Measurements from ENCODE around the gene UBE3C.
A peak's percentile ranks its signal among the peaks of the same experiment; 100 is the strongest.
"Not testable (repeated sequence)": the region's sequence is repeated elsewhere in the genome, so short reads cannot be mapped to it uniquely, and the experiment has no call there.

The UBE3C gene

DNA sequence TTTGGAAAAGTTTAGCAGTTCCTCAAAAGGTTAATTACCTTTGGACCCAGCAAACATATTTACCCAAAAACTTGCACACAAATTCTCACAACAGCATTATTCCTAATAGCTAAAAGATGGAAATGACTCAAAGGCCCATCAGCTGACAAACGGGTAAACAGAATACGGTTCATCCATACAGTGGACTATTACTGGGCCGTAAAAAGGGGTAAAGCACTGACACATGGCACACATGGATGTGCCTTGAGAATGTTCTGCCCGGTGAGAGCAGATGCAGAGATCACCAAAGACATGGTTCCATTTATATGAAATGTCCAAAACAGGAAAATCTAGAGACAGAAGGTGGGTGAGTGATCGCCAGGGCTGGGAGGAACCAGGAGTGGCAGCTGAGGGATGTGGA is 102.9 kb downstream of the UBE3C start:
- DNase-seq, result no peak

DNA sequence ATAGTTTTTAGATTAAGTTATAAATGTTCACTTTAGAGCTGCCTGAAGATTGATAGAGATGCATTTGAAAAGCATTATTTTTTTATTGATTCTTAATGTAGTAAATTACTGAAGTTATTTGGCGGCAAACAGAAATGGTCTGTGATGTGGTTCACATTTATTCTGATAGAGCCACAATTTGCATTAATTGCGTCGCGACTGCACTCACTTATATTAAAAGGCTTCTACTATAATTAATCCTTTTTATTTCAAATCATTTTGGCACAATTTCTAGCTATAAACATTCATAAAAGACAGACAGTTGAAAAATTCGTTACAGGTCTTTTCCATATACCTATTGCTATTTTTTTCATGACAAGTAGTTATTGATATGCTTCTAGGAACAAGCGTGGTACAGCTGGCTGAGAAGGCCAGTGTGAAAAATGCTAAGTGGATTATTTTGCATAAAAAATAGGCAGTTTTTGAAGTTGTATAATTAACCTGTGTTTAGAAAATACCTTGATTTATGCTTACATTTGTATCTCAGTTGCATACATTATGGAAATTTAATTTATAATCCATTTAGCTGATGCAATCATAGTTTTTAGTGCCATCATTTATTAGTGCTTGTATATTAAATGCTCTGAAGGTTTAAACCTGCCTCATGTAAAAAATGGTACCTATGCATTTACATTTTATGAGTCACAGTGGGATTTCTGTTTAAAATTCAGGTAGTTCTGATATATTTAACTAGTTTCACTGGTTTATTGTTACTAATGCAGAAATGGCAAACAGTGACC is 106.0 kb downstream of the UBE3C start:
- DNase-seq, result no peak

GRCh38 chr7:157246052-157246451 is 107.3 kb downstream of the UBE3C start:
- no peak for DNase-seq

- no peak for DNase-seq
Measured at GRCh38 chr7:157248659-157249058, 109.9 kb downstream of the UBE3C start.

GRCh38 chr7:157250605-157251228 is 112.0 kb downstream of the UBE3C start:
- DNase-seq, result peak; percentile 28

- DNase-seq, result not testable (repeated sequence)
Measured at GRCh38 chr7:157251817-157252216, 113.1 kb downstream of the UBE3C start.

GRCh38 chr7:157253850-157254249 is 115.1 kb downstream of the UBE3C start:
- no peak for DNase-seq

DNA sequence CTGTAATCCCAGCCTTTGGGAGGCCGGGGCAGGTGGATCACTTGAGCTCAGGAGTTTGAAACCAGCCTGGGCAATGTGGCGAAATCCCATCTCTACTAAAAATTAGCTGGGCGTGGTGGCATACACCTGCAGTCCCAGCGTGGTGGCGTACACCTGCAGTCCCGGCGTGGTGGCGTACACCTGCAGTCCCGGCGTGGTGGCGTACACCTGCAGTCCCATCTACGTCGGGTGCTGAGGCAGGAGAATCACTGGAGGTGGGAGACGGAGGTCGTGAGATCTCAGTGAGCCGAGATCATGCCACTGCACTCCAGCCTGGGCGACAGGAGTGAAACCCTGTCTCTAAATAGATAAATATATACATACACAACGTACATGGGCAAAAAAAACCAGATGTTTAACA is 116.1 kb downstream of the UBE3C start:
- DNase-seq, result not testable (repeated sequence)

- DNase-seq, result no peak
Measured at GRCh38 chr7:157255201-157255606, 116.5 kb downstream of the UBE3C start.

DNA sequence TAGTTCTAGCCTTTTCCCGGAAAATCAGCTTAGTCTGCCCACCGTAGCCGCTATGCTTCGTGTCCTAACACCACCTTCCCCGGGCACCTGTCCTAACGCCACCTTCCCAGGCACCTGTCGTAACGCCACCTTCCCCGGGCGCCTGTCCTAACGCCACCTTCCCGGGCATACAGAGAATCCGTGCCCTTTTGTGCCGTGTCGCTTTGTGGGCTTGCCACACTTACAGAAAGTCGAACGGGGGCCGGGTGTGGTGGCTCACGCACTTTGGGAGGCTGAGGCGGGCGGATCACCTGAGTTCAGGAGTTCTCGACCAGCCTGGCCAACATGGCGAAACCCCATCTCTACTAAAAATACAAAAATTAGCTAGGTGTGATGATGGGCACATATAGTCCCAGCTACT is 124.4 kb downstream of the UBE3C start:
- no peak for DNase-seq

- DNase-seq, result no peak
Measured at GRCh38 chr7:157265051-157265450, 126.3 kb downstream of the UBE3C start.

DNA sequence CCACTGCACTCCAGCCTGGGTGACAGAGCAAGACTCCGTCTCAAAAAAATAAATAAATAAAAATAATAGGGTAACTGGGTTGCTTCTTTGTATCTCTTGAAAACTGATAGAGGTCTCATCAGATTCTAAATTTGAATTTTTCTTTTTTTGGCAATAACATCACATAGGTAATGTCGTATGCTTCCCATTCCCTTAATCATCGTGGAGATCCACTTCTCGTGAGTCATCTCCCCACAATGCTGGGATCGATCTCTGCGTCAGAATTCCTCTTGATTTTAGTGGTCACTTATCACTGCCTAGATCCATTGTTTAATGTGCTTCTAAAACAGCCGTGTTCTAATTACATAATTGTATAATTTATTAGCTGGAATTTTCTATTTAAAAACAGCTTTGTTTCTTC is 127.5 kb downstream of the UBE3C start:
- DNase-seq, result no peak

GRCh38 chr7:157267516-157267915 is 128.8 kb downstream of the UBE3C start:
- no peak for DNase-seq

DNA sequence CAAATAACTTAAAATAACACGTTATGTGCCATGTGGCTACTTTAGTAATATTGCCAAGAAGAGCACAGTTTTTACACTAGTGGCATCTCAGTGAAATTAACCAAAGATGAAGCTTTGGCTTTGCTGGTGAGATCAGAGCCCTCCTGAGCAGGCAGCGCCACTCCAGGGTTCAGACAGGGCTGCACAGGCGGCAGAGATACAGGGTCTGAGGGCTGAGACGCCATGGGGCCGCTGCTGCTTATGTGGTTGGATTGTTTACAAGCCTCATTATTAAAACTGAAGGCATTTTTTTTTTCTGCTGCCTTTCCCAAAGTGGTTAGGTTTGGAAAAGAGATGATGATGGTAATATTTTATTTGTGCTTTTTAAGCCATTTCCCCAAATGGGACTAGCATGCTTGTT is 129.2 kb downstream of the UBE3C start:
- no peak for DNase-seq

- DNase-seq, result no peak
Measured at GRCh38 chr7:157268540-157268939, 129.8 kb downstream of the UBE3C start.

GRCh38 chr7:157269341-157270059 is 130.8 kb downstream of the UBE3C start:
- no peak for DNase-seq

DNA sequence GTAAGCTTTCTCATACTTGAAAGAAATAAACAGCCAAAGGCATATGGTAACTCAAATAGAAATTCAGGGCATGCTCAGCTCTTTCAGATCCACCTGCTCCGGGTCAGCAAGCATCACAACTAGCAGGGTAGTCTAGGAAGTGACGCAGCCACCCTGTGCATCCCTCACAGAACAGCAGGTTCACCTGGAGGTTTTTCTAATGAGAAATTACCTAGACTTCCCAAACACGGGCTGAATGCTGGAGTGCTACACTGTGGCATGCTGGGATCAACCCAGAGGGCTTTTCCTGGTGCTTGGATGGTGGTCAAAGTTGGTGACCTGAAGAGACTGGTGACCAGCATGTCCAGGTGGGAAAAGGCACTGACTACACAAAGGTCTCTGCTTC is 131.3 kb downstream of the UBE3C start:
- no peak for DNase-seq

DNA sequence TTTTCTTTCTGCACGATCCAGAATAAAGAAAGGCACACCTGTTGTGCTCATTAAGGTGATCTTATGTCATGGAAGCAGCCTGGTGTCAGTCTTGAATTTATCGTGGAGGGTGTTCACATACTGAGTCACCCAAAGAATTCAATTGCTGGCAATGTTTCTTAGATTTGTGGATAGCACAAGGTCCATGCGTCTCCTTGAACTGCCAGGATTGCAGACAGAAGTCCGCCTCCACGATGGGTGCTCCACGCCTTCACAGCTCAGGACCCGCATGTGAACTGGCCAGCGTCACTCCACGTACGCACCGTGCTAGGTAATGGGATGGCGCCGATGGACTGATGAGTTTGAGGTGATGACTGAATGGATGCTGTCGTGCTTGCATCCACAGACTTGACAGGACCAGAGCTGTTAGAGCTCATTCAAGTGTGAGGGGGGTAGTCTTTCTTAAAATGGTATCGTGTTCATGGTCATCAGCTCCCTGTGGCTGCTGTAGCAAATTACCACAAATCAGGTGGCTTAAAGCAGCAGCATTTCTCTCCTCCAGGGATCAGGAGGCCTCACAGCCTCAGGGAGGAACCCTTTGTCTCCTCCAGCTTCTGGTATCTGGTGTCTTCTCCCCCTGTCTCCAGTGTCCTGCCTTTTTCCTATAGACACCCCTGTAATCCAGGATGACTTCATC is 132.7 kb downstream of the UBE3C start:
- no peak for DNase-seq

GRCh38 chr7:157271991-157272324 is 133.2 kb downstream of the UBE3C start:
- DNase-seq, result no peak

- no peak for DNase-seq
Measured at GRCh38 chr7:157272351-157273207, 133.9 kb downstream of the UBE3C start.

DNA sequence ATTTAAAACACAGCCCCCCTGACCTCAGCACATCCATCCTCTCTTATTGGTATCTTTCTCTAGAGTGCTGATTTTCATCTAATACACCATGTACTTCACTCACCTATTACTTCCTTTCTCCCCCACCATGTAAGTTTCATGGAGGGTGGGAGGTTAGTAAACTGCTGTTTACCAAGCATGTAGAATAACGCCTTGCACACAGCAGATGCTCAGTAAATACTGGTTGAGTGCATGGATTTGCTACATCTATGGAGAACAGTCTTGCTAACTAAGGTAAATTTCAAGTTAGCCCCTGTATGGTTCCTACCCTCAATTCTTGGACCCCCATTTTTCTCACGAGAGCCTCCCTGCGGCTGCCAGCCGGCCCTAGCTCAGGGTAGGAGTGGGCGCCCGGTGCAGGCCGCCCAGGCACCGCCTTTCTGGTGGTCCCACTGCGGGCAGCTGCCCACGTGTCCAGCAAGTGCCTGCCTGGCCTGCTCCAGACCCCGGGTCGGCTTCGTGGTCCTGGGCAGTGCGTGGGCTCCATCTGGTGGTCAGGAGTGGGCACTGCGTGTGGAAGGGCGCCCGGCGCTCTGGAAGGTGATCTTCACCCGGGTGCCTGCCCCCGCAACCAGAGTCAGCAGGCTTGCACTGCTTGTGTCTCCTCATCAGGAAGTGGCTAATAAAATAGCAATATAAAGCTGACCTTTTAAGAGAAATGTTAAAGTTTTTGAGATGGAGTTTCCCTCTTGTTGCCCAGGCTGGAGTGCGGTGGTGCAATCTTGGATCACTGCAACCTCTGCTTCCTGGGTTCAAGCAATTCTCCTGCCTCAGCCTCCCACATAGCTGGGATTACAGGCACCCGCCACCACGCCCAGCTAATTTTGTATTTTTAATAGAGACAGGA is 134.7 kb downstream of the UBE3C start:
- peak; percentile 56 for DNase-seq
